MM.1S (cell line): Measurements from ENCODE around the gene ZNF546.

Experiments
- DNase-seq: peaks from one replicate; pipeline ENCODE4 v3.0.0-alpha.2; 2015
- H2AFZ ChIP-seq: fragments of 300-600 bp; sonication (generic); 2 replicates; pipeline ENCODE4 v1.6.0; 2016; ENCODE audit warnings: antibody characterized with exemption, low read length
- H3F3A ChIP-seq: fragments of 300-600 bp; sonication (generic); 2 replicates; pipeline ENCODE4 v1.6.1; 2016; ENCODE audit warnings: mild to moderate bottlenecking, antibody characterized with exemption, low read length, moderate library complexity, mixed read lengths; ENCODE audit not compliant: insufficient read depth
- H3K27ac ChIP-seq: fragments of 300-600 bp; sonication (generic); 2 replicates; pipeline ENCODE4 v1.5.1; 2016; ENCODE audit warnings: mild to moderate bottlenecking, low read length
- H3K27me3 ChIP-seq: fragments of 300-600 bp; sonication (generic); replicated peaks from 2 replicates; pipeline ENCODE4 v1.6.0; 2016; ENCODE audit warnings: low read length; ENCODE audit not compliant: insufficient read depth
- H3K36me3 ChIP-seq: fragments of 300-600 bp; sonication (generic); replicated peaks from 2 replicates; pipeline ENCODE4 v1.6.1; 2016; ENCODE audit warnings: mild to moderate bottlenecking, low read length, mixed read lengths; ENCODE audit not compliant: insufficient read depth
- H3K4me1 ChIP-seq: fragments of 300-600 bp; sonication (generic); 2 replicates; pipeline ENCODE4 v1.6.1; 2016; ENCODE audit warnings: low read length, mixed read lengths
- H3K4me2 ChIP-seq: fragments of 300-600 bp; sonication (generic); 2 replicates; pipeline ENCODE4 v1.6.0; 2016; ENCODE audit warnings: low read depth, low read length
- H3K4me3 ChIP-seq: fragments of 300-600 bp; sonication (generic); 2 replicates; pipeline ENCODE4 v1.5.1; 2016; ENCODE audit warnings: low read length, mixed read lengths
- H3K79me2 ChIP-seq: fragments of 300-600 bp; sonication (generic); 2 replicates; pipeline ENCODE4 v1.6.1; 2016; ENCODE audit warnings: mixed run types, low read length, mixed read lengths
- H3K9ac ChIP-seq: fragments of 300-600 bp; sonication (generic); 2 replicates; pipeline ENCODE4 v1.6.1; 2016; ENCODE audit warnings: low read length, mixed read lengths
- H3K9me2 ChIP-seq: fragments of 300-600 bp; sonication (generic); replicated peaks from 2 replicates; pipeline ENCODE4 v1.6.1; 2016; ENCODE audit warnings: mild to moderate bottlenecking, low read length, mixed read lengths; ENCODE audit not compliant: insufficient read depth
- H3K9me3 ChIP-seq: fragments of 300-600 bp; sonication (generic); replicated peaks from 2 replicates; pipeline ENCODE4 v1.6.1; 2016; ENCODE audit warnings: mild to moderate bottlenecking, low read length, mixed read lengths; ENCODE audit not compliant: insufficient read depth
- H4K20me1 ChIP-seq: fragments of 300-600 bp; sonication (generic); 2 replicates; pipeline ENCODE4 v1.6.1; 2016; ENCODE audit warnings: mild to moderate bottlenecking, low read length, moderate library complexity, mixed read lengths; ENCODE audit not compliant: insufficient read depth
- EZH2 ChIP-seq: fragments of 300-600 bp; sonication (generic); optimal IDR thresholded peaks from 2 replicates; pipeline ENCODE3; 2017; ENCODE audit warnings: low read depth, mild to moderate bottlenecking, antibody characterized with exemption, low read length, mixed read lengths
- EZH2phosphoT487 ChIP-seq: fragments of 300-600 bp; sonication (generic); IDR thresholded peaks from 2 replicates; pipeline ENCODE4 v1.6.1; 2018; ENCODE audit warnings: antibody characterized with exemption, low read length
- TF ChIP-seq, protein P1 (sequence below): fragments of 300-600 bp; sonication (generic); IDR thresholded peaks from 2 replicates; pipeline ENCODE4 v1.5.1; 2016; ENCODE audit warnings: antibody characterized with exemption, low read length, mixed read lengths

Gene ZNF546

DNA sequence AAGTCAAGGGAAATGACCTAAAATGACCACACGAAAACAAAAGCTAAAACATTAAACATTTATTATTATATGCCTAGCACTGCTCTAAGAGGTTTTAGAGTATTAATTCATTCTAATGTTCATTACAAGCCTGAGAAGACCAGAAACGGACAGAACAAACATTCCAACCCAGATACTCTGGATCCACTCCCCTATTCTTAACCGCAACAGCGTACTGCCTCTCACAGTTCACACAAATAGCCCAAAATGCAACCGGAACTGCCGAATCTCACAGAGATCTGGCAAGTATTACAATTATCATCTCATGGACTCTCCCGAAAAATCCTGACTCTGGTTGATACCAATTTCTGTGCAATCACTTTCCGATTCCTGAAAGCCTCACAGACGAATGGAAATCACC is 57.8 kb downstream of the ZNF546 start:
- H3K4me1 ChIP-seq: 0 out of 2 replicates have a peak, but pooled peaks cover 6% of the 10 kb centered on the region
- H3F3A ChIP-seq: no peaks in the 10 kb centered on the region
- H3K27ac ChIP-seq: no peak overlapping the region
- H3K9me2 ChIP-seq: no peaks in the 10 kb centered on the region
- H3K36me3 ChIP-seq: no peaks in the 10 kb centered on the region
- no peak for TF ChIP-seq EZH2phosphoT487
- TF ChIP-seq, protein P1, sequence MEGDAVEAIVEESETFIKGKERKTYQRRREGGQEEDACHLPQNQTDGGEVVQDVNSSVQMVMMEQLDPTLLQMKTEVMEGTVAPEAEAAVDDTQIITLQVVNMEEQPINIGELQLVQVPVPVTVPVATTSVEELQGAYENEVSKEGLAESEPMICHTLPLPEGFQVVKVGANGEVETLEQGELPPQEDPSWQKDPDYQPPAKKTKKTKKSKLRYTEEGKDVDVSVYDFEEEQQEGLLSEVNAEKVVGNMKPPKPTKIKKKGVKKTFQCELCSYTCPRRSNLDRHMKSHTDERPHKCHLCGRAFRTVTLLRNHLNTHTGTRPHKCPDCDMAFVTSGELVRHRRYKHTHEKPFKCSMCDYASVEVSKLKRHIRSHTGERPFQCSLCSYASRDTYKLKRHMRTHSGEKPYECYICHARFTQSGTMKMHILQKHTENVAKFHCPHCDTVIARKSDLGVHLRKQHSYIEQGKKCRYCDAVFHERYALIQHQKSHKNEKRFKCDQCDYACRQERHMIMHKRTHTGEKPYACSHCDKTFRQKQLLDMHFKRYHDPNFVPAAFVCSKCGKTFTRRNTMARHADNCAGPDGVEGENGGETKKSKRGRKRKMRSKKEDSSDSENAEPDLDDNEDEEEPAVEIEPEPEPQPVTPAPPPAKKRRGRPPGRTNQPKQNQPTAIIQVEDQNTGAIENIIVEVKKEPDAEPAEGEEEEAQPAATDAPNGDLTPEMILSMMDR: no peak
- no peak for TF ChIP-seq EZH2
- no peak overlapping the region for H2AFZ ChIP-seq
- H3K4me3 ChIP-seq: no peak overlapping the region
- no peaks in the 10 kb centered on the region for H4K20me1 ChIP-seq
- H3K4me2 ChIP-seq: peak overlapping the region; percentile 93; the same call in 1 of the 2 replicates
- H3K9ac ChIP-seq: no peak overlapping the region
- no peak for DNase-seq
- H3K27me3 ChIP-seq: no peaks in the 10 kb centered on the region
- no peaks in the 10 kb centered on the region for H3K9me3 ChIP-seq
- H3K79me2 ChIP-seq: peaks cover 61% of the 10 kb centered on the region

DNA sequence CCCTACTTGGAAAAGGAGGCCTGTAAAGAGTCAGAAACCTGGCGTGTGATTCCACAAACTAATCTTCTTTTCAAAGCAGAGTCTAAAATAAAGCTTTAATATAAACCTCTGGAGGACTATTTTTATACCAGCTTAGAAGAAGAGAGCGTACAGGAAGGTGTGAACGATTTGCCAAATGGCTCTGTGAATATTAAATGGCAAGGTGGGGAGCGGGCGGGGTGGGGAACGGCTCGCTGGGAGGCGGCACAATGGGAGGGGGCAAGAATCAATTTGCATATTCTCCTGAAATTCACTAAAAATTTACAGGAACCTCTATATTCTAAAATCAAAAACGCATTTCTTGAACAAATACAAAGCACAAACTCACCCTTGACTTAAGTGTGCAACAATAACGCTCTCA is 58.2 kb downstream of the ZNF546 start:
- Histone ChIP-seq H3K4me3 (peak overlapping the region; percentile 97), H3K9me3 (no peaks in the 10 kb centered on the region)
- TF ChIP-seq EZH2 (no peak), EZH2phosphoT487 (no peak)
- TF ChIP-seq, protein P1: no peak

DNA sequence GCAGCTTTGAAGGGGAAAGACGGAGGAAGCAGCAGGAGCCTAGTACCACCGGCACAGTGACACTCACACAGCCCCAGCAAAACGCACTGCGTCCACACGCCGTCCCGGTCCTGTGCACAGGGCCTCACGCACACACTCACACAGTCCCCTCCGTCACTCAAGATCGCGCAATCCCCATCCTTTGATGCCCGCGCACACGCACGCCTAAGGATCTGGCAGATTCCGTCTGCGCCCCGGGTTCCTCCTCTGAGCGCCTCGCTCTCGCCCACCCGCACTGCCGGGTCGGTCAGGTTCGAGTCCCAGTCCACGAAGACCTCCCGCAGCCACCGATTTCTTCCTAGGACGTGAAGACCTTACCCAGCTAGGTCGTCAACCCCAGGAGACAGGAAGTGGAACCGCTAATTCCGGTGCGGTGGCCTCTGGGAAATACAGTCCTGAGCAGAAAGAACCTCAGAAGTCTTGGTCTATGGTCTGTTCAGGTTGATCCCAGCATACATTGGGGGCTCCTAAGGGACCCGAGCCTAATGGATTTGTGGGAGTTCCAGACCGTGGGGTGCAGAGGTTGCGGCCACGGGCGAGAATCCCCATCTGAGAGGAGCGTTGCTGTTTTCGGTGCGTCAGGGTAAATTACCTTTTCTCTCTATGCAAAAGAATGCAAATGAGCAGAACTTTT is 59.1 kb downstream of the ZNF546 start, which contains the start of gene ZNF780B:
Gene ZNF780B (minus strand): TSS at position 400 of the 673 bp plus-strand sequence. CDS start 5,899 bp downstream, outside the sequence.
- Histone ChIP-seq H3K27me3 (no peaks in the 10 kb centered on the region), H3K9me3 (no peaks in the 10 kb centered on the region), H3K9ac (peak within 1 kb of the TSS; percentile 72), H3K9me2 (no peaks in the 10 kb centered on the region), H3K4me1 (0 out of 2 replicates have a peak, but pooled peaks cover 6% of the 10 kb centered on the region), H3K79me2 (peaks cover 52% of the 10 kb centered on the region), H3F3A (no peaks in the 10 kb centered on the region), H3K4me2 (peak within 1 kb of the TSS; percentile 93), H3K27ac (peak within 1 kb of the TSS; percentile 28; the same call in 1 of the 2 replicates), H2AFZ (peak within 1 kb of the TSS; percentile 96), H3K4me3 (peak within 1 kb of the TSS; percentile 97), H4K20me1 (no peaks in the 10 kb centered on the region), H3K36me3 (no peaks in the 10 kb centered on the region)
- peak; percentile 74 for DNase-seq
- TF ChIP-seq EZH2 (no peak), EZH2phosphoT487 (no peak)
- TF ChIP-seq, protein P1: no peak

More for the DNA sequence above, 58.2 kb downstream of the ZNF546 start:
- Histone ChIP-seq H3K27ac (no peak overlapping the region), H3K36me3 (no peaks in the 10 kb centered on the region), H3F3A (no peaks in the 10 kb centered on the region), H3K9me2 (no peaks in the 10 kb centered on the region), H3K4me1 (0 out of 2 replicates have a peak, but pooled peaks cover 6% of the 10 kb centered on the region), H3K27me3 (no peaks in the 10 kb centered on the region), H3K4me2 (peak overlapping the region; percentile 93), H3K9ac (peak overlapping the region; percentile 72; the same call in 1 of the 2 replicates), H3K79me2 (peaks cover 60% of the 10 kb centered on the region), H4K20me1 (no peaks in the 10 kb centered on the region), H2AFZ (peak overlapping the region; percentile 96)
- no peak for DNase-seq
